Measurements from ENCODE around the gene ASGR1.

DNA sequence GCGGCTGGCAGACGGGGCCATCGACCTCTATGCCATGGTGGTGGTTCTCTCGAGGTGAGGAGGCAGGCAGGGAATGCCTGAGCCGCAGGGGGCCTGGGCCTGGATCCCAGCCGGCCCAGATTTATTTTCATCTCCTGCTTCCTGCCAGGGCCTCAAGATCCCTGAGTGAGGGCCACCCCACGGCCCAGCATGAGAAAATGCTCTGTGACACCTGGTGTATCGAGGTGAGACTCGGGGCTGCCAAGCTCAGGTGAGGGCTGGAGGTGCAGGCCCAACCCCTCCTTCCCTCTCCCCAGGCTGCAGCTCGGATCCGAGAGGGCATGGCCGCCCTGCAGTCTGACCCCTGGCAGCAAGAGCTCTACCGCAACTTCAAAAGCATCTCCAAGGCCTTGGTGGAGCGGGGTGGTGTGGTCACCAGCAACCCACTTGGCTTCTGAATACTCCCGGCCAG, 45.5 kb upstream of the ASGR1 start:
- no peak for TF ChIP-seq CTCF (conservative IDR thresholded peaks at IDR 0.05)
- TF ChIP-seq EZH2 (IDR thresholded peaks at IDR 0.05; ENCODE audit: low read depth): no peak
